GM23338 (cell line): ENCODE data around the gene RGL1. TPM values are rescaled to one million over a fixed set of nuclear protein-coding genes. Genes with fewer than 3 reads are reported as not detected.
A peak's percentile ranks its signal among the peaks of the same experiment; 100 is the strongest.

ENCODE experiments used
- ATAC-seq: fragments of 200-7000 bp; cut with Tn5 transposase; 3 replicates; pipeline ENCODE4 v1.9.1; 2020
- DNase-seq: peaks from one replicate; pipeline ENCODE4 v3.0.0-alpha.2; 2015; ENCODE audit warnings: low spot score
- H2AFZ ChIP-seq: fragments of 200-600 bp; sonication (generic); 2 replicates; pipeline ENCODE4 v1.8.0; 2016; ENCODE audit warnings: antibody characterized with exemption, mild to moderate bottlenecking, moderate library complexity
- H3F3A ChIP-seq: fragments of 200-600 bp; sonication (generic); replicated peaks from 2 replicates; pipeline ENCODE4 v1.8.0; 2017; ENCODE audit warnings: antibody characterized with exemption, mixed run types, low read depth
- H3K27ac ChIP-seq: fragments of 200-600 bp; sonication (generic); 2 replicates; pipeline ENCODE4 v1.6.1; 2016; ENCODE audit warnings: low read depth
- H3K27me3 ChIP-seq: fragments of 200-600 bp; sonication (generic); 2 replicates; pipeline ENCODE4 v1.8.0; 2016; ENCODE audit warnings: mild to moderate bottlenecking, mixed run types, moderate library complexity; ENCODE audit not compliant: insufficient read depth
- H3K36me3 ChIP-seq: fragments of 200-600 bp; sonication (generic); 2 replicates; pipeline ENCODE4 v1.8.0; 2016; ENCODE audit warnings: mild to moderate bottlenecking; ENCODE audit not compliant: insufficient read depth
- H3K4me1 ChIP-seq: fragments of 200-600 bp; sonication (generic); 2 replicates; pipeline ENCODE4 v1.8.0; 2016; ENCODE audit warnings: mild to moderate bottlenecking, moderate library complexity; ENCODE audit not compliant: insufficient read depth
- H3K4me2 ChIP-seq: fragments of 200-600 bp; sonication (generic); 2 replicates; pipeline ENCODE4 v1.7.1; 2017; ENCODE audit warnings: mixed run types
- H3K4me3 ChIP-seq: fragments of 200-600 bp; sonication (generic); 2 replicates; pipeline ENCODE4 v1.6.1; 2016; ENCODE audit warnings: mixed run types
- H3K79me2 ChIP-seq: fragments of 200-600 bp; sonication (generic); replicated peaks from 2 replicates; pipeline ENCODE4 v1.8.0; 2017; ENCODE audit warnings: mild to moderate bottlenecking; ENCODE audit not compliant: insufficient read depth
- H3K9me2 ChIP-seq: fragments of 200-600 bp; sonication (generic); 2 replicates; pipeline ENCODE4 v1.8.0; 2017; ENCODE audit not compliant: insufficient read depth
- H4K20me1 ChIP-seq: fragments of 200-600 bp; sonication (generic); replicated peaks from 2 replicates; pipeline ENCODE4 v1.8.0; 2017; ENCODE audit warnings: mild to moderate bottlenecking; ENCODE audit not compliant: insufficient read depth
- H3K27ac Mint-ChIP-seq: 2 replicates; pipeline ENCODE4 v1.8.0; 2020; ENCODE audit warnings: inconsistent platforms, mild to moderate bottlenecking, moderate library complexity, mixed read lengths
- H3K27me3 Mint-ChIP-seq: 3 replicates; pipeline ENCODE4 v1.8.0; 2022; ENCODE audit warnings: low read depth, mild to moderate bottlenecking, moderate library complexity, mixed read lengths, inconsistent platforms; ENCODE audit not compliant: insufficient read depth, poor library complexity
- H3K36me3 Mint-ChIP-seq: 3 replicates; pipeline ENCODE4 v1.8.0; 2021; ENCODE audit warnings: low read depth, mild to moderate bottlenecking, inconsistent platforms, moderate library complexity, mixed read lengths
- H3K4me1 Mint-ChIP-seq: 3 replicates; pipeline ENCODE4 v1.8.0; 2020; ENCODE audit warnings: mild to moderate bottlenecking, inconsistent platforms, mixed read lengths
- H3K4me3 Mint-ChIP-seq: 3 replicates; pipeline ENCODE4 v1.8.0; 2021; ENCODE audit warnings: moderate library complexity, mild to moderate bottlenecking, inconsistent platforms, mixed read lengths
- H3K9me3 Mint-ChIP-seq: 3 replicates; pipeline ENCODE4 v1.8.0; 2020; ENCODE audit warnings: moderate library complexity, mild to moderate bottlenecking, inconsistent platforms, mixed read lengths
- CREB1 ChIP-seq: fragments of 250-450 bp; sonication (Bioruptor Pico); IDR thresholded peaks from 2 replicates; pipeline ENCODE4 v1.5.0; 2020; ENCODE audit warnings: low read depth, mild to moderate bottlenecking, moderate library complexity
- CTCF ChIP-seq, 2 experiments: fragments of 200-600 bp in 1 of 2; sonication (generic) in 1 of 2; conservative IDR thresholded peaks; 2 replicates each; pipeline versions ENCODE4 v1.5.1 to v1.6.1; 2016 to 2017; ENCODE audit warnings: antibody characterized with exemption in 2 of 2, low read depth in 2 of 2, mild to moderate bottlenecking in 2 of 2, moderate library complexity in 1 of 2
- ETS1 ChIP-seq: IDR thresholded peaks from 2 replicates; pipeline ENCODE4 v1.6.1; 2016; ENCODE audit warnings: antibody characterized with exemption
- EZH2 ChIP-seq: fragments of 200-600 bp; sonication (generic); IDR thresholded peaks from one replicate; pipeline ENCODE4 v1.8.0; 2017; ENCODE audit warnings: antibody characterized with exemption, mild to moderate bottlenecking, low read depth; ENCODE audit not compliant: unreplicated experiment
- EZH2phosphoT487 ChIP-seq: fragments of 200-600 bp; sonication (generic); IDR thresholded peaks from one replicate; pipeline ENCODE4 v1.8.1; 2018; ENCODE audit warnings: antibody characterized with exemption; ENCODE audit not compliant: unreplicated experiment
- NANOG ChIP-seq: IDR thresholded peaks from 2 replicates; pipeline ENCODE4 v1.6.1; 2016; ENCODE audit warnings: antibody characterized with exemption, borderline replicate concordance
- POLR2AphosphoS5 ChIP-seq: IDR thresholded peaks from 2 replicates; pipeline ENCODE4 v1.6.1; 2016; ENCODE audit warnings: antibody characterized with exemption, low read depth
- REST ChIP-seq: IDR thresholded peaks from one replicate; pipeline ENCODE4 v1.6.1; 2018; ENCODE audit warnings: antibody characterized with exemption; ENCODE audit not compliant: unreplicated experiment
- ZNF114 ChIP-seq: fragments of 250-450 bp; sonication (Bioruptor Pico); IDR thresholded peaks from 2 replicates; pipeline ENCODE4 v1.5.0; 2020; ENCODE audit warnings: mild to moderate bottlenecking, moderate library complexity
- ZNF331 ChIP-seq: fragments of 250-450 bp; sonication (Bioruptor Pico); IDR thresholded peaks from 2 replicates; pipeline ENCODE4 v1.5.0; 2020; ENCODE audit warnings: low read depth, mild to moderate bottlenecking, moderate library complexity
- ZNF462 ChIP-seq: fragments of 250-450 bp; sonication (Bioruptor Pico); IDR thresholded peaks from 2 replicates; pipeline ENCODE4 v1.5.0; 2020; ENCODE audit warnings: mild to moderate bottlenecking, moderate library complexity
- polyA plus RNA-seq: library from polyadenylated mRNA; unstranded; fragments of >200 nt; fragmentation: Nextera tagmentation; extraction: Ambion mirVana; gene quantifications from 2 replicates; pipeline ENCODE4 v1.2.1, GENCODE V29; 2016
- total RNA-seq: library from RNA; depleted of rRNA; stranded (reverse); fragments of >200 nt; shearing (Covaris generic); gene quantifications from 2 replicates; pipeline ENCODE4 v1.2.3, GENCODE V29; 2014

Gene RGL1
- total and polyA plus RNA-seq, 2 experiments from 2014 or later: 0.91 to 2.6 TPM

- TF ChIP-seq ETS1: no peak
Observed at GRCh38 chr1:183945428-183946319, 140.8 kb downstream of the RGL1 start (continued).

GRCh38 chr1:183946320-183946613 lies 141.3 kb downstream of the RGL1 start:
- DNase-seq: no peak
- Histone ChIP-seq H3K4me3 (no peak overlapping the region), H3K36me3 (no peaks in the 10 kb centered on the region), H3K27ac (no peak overlapping the region), H3K4me1 (peaks cover 15% of the 10 kb centered on the region; the same call in 1 of the 2 replicates), H3F3A (no peaks in the 10 kb centered on the region), H2AFZ (no peak overlapping the region), H3K27me3 (peaks cover 66% of the 10 kb centered on the region), H4K20me1 (no peaks in the 10 kb centered on the region), H3K9me2 (no peaks in the 10 kb centered on the region), H3K4me2 (peak overlapping the region; percentile 25; the same call in 1 of the 2 replicates), H3K79me2 (no peaks in the 10 kb centered on the region)
- Mint-ChIP-seq H3K36me3 (no peaks in the 10 kb centered on the region), H3K4me1 (peaks cover 25% of the 10 kb centered on the region), H3K27me3 (peaks cover 35% of the 10 kb centered on the region), H3K27ac (no peak overlapping the region), H3K9me3 (no peaks in the 10 kb centered on the region), H3K4me3 (no peak overlapping the region)
- no peak for ATAC-seq
- no peak for TF ChIP-seq CREB1
- TF ChIP-seq ZNF462: no peak
- no peak for TF ChIP-seq ZNF331 (CRISPR knock-in tag)
- no peak for TF ChIP-seq REST
- TF ChIP-seq NANOG: no peak
- TF ChIP-seq CTCF (conservative IDR thresholded peaks at IDR 0.05; ENCODE audit: low read depth in 2 of 2): no peak
- TF ChIP-seq EZH2: no peak
- TF ChIP-seq POLR2AphosphoS5: no peak
- TF ChIP-seq ZNF114 (CRISPR knock-in tag): no peak
- TF ChIP-seq EZH2phosphoT487: no peak
